Caco-2 (cell line): ENCODE results near the gene TULP1. TPM values are rescaled to one million over a fixed set of nuclear protein-coding genes. Genes with fewer than 3 reads are reported as not detected.

ENCODE experiments used
- BruUV-seq: library from RNA; stranded (reverse); fragments of 400-500 nt; replicated peaks from 2 replicates; lab custom pipeline; 2021; lab: Mats Ljungman, UMichigan
- CTCF ChIA-PET: fragments of 300-600 bp; sonication (Branson Sonifier 250); formaldehyde crosslinking; loops from one replicate; lab custom pipeline; 2022; ENCODE audit warnings: antibody characterized with exemption; lab: Charles Lee
- POLR2A ChIA-PET: fragments of 300-600 bp; sonication (Branson Sonifier 250); formaldehyde crosslinking; loops from one replicate; lab custom pipeline; 2022; ENCODE audit warnings: antibody characterized with exemption; lab: Charles Lee
- DNase-seq, 2 experiments: peaks; one replicate each; pipeline versions ENCODE4 v3.0.0 to v3.0.0-alpha.2; 2020 to 2022
- H3K27me3 ChIP-seq: replicated peaks from 2 replicates; pipeline ENCODE4 v1.6.0; 2011; ENCODE audit warnings: low read length; ENCODE audit not compliant: control insufficient read depth, insufficient read depth
- H3K36me3 ChIP-seq: 2 replicates; pipeline ENCODE4 v1.5.1; 2011; ENCODE audit warnings: low read length; ENCODE audit not compliant: control insufficient read depth, insufficient read depth
- H3K4me1 ChIP-seq: fragments of 250-450 bp; sonication (Bioruptor Pico); 2 replicates; pipeline ENCODE4 v1.5.1; 2020; ENCODE audit warnings: mild to moderate bottlenecking
- H3K4me3 ChIP-seq: 2 replicates; pipeline ENCODE4 v1.5.1; 2011; ENCODE audit warnings: low read depth, mild to moderate bottlenecking, control low read depth, low read length
- H3K9me3 ChIP-seq: fragments of 250-450 bp; sonication (Bioruptor Pico); 2 replicates; pipeline ENCODE4 v1.5.1; 2020; ENCODE audit warnings: mild to moderate bottlenecking, moderate library complexity
- H3K27ac Mint-ChIP-seq: one replicate; pipeline ENCODE4 v1.8.0; 2022; ENCODE audit warnings: mixed read lengths; ENCODE audit not compliant: unreplicated experiment
- H3K27me3 Mint-ChIP-seq: one replicate; pipeline ENCODE4 v1.8.0; 2022; ENCODE audit warnings: mixed read lengths; ENCODE audit not compliant: insufficient read depth, unreplicated experiment
- H3K36me3 Mint-ChIP-seq: one replicate; pipeline ENCODE4 v1.8.0; 2022; ENCODE audit warnings: mild to moderate bottlenecking, mixed read lengths; ENCODE audit not compliant: insufficient read depth, unreplicated experiment
- H3K4me1 Mint-ChIP-seq: one replicate; pipeline ENCODE4 v1.8.0; 2022; ENCODE audit warnings: low read depth, mixed read lengths; ENCODE audit not compliant: unreplicated experiment
- H3K4me3 Mint-ChIP-seq: one replicate; pipeline ENCODE4 v1.8.0; 2022; ENCODE audit warnings: mild to moderate bottlenecking, moderate library complexity, mixed read lengths; ENCODE audit not compliant: unreplicated experiment
- H3K9me3 Mint-ChIP-seq: one replicate; pipeline ENCODE4 v1.8.0; 2022; ENCODE audit warnings: mixed read lengths; ENCODE audit not compliant: unreplicated experiment
- intact Hi-C: fragments of 100-400 bp; cut with micrococcal nuclease; formaldehyde crosslinking; loops from one replicate; pipeline ENCODE4 v1.10.0; 2022; ENCODE audit not compliant: unreplicated experiment
- total RNA-seq: library from RNA; stranded (reverse); gene quantifications from 2 replicates; pipeline ENCODE4 v1.2.3, GENCODE V29; 2022
- TF ChIP-seq, protein P1 (sequence below), 2 experiments: fragments of 200-600 bp in 1 of 2; IDR thresholded peaks; 1 replicate in 1 of 2; 2 replicates in 1 of 2; pipeline versions ENCODE4 v1.5.1 to v1.8.0; 2011 to 2022; ENCODE audit warnings: antibody characterized with exemption in 1 of 2, control low read depth in 1 of 2, inconsistent platforms in 1 of 2, low read depth in 1 of 2, low read length in 1 of 2, mild to moderate bottlenecking in 1 of 2, moderate library complexity in 1 of 2; ENCODE audit not compliant: insufficient read depth in 1 of 2, severe bottlenecking in 1 of 2, unreplicated experiment in 1 of 2

Gene TULP1
- total RNA-seq, 1 experiment from 2014 or later: not detected

DNA sequence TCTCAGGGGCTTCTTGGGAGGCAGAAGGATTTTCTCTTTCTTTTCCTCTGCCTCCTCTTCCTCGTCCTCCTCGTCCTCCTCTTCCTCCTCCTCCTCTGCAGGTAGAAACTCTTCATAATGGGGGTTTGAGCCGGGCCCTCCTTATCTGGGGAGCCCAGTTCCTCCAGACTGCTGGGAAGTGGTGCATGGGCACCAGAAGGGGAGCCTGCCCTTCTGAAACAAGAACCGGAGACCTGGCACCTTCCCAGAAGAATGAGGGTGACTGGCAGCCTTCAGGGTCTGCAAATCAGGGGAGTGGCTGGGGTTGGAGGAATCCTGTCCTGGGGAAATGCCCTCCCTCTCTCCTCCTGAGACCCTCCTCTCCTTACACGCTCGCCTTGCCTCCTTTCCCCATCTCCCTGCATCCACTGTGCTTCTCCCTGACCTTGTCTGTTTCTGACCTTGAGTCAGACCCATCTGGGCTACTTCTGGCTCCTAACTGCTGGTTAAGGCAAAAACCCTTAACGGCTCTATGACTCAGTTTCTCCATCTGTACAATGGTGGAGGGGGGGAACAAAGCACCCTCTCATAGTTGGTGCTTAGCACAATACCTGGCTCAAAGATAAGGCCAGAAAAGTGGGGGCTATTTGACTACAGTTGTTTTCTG is 1.7 kb downstream of the TULP1 start:
- Histone ChIP-seq H3K9me3 (no peaks in the 10 kb centered on the region), H3K36me3 (no peaks in the 10 kb centered on the region), H3K27me3 (no peaks in the 10 kb centered on the region), H3K4me1 (no peaks in the 10 kb centered on the region), H3K4me3 (no peak overlapping the region)
- TF ChIP-seq, protein P1, sequence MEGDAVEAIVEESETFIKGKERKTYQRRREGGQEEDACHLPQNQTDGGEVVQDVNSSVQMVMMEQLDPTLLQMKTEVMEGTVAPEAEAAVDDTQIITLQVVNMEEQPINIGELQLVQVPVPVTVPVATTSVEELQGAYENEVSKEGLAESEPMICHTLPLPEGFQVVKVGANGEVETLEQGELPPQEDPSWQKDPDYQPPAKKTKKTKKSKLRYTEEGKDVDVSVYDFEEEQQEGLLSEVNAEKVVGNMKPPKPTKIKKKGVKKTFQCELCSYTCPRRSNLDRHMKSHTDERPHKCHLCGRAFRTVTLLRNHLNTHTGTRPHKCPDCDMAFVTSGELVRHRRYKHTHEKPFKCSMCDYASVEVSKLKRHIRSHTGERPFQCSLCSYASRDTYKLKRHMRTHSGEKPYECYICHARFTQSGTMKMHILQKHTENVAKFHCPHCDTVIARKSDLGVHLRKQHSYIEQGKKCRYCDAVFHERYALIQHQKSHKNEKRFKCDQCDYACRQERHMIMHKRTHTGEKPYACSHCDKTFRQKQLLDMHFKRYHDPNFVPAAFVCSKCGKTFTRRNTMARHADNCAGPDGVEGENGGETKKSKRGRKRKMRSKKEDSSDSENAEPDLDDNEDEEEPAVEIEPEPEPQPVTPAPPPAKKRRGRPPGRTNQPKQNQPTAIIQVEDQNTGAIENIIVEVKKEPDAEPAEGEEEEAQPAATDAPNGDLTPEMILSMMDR (IDR thresholded peaks at IDR 0.05; ENCODE audit: insufficient read depth in 1 of 2, low read depth in 1 of 2, low read length in 1 of 2, severe bottlenecking in 1 of 2, unreplicated experiment in 1 of 2): no peak
- Mint-ChIP-seq H3K4me3 (no peak overlapping the region), H3K27me3 (no peaks in the 10 kb centered on the region), H3K4me1 (peaks cover 5% of the 10 kb centered on the region), H3K9me3 (no peaks in the 10 kb centered on the region), H3K36me3 (peaks cover 5% of the 10 kb centered on the region), H3K27ac (no peak overlapping the region)
- DNase-seq: no peak
- BruUV-seq: no TSS peak
- intact Hi-C loops: no loop called here
- POLR2A ChIA-PET: no interaction called here
- CTCF ChIA-PET: no interaction called here

- H3K27me3 ChIP-seq: no peaks in the 10 kb centered on the region
- H3K36me3 Mint-ChIP-seq: peaks cover 5% of the 10 kb centered on the region
- H3K4me3 Mint-ChIP-seq: no peak overlapping the region
- no peak overlapping the region for H3K27ac Mint-ChIP-seq
- no TSS peak for BruUV-seq
- no peak overlapping the region for H3K4me3 ChIP-seq
- TF ChIP-seq, protein P1 (IDR thresholded peaks at IDR 0.05; ENCODE audit: insufficient read depth in 1 of 2, low read depth in 1 of 2, low read length in 1 of 2, severe bottlenecking in 1 of 2, unreplicated experiment in 1 of 2): no peak
- intact Hi-C loops: no loop called here
- CTCF ChIA-PET: no interaction called here
- DNase-seq: no peak
- POLR2A ChIA-PET: no interaction called here
- no peaks in the 10 kb centered on the region for H3K27me3 Mint-ChIP-seq
- H3K4me1 Mint-ChIP-seq: peaks cover 5% of the 10 kb centered on the region
- no peaks in the 10 kb centered on the region for H3K9me3 ChIP-seq
- no peaks in the 10 kb centered on the region for H3K4me1 ChIP-seq
- no peaks in the 10 kb centered on the region for H3K36me3 ChIP-seq
- no peaks in the 10 kb centered on the region for H3K9me3 Mint-ChIP-seq
These were observed 4.2 kb downstream of the TULP1 start for GRCh38 chr6:35508542-35508941.

DNA sequence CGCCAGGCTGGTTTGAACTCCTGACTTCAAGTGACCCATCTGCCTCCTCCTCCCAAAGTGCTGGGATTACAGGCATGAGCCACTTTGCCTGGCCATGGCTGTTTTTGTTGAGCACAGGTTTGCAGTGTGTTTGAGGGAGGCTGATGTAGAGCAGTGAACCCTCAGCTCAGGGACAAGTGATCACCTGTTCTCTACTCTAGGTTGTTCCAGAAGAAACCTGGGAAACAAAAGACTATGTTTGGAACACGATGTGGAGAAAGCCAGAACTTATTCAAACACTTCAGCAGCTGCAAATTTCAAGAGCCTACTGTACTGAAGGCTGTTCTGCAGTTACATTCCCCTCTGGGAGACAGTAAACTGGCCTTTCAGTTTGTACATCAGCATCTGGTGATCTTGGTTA is 4.7 kb downstream of the TULP1 start:
- peaks cover 5% of the 10 kb centered on the region for H3K36me3 Mint-ChIP-seq
- no peaks in the 10 kb centered on the region for H3K4me1 ChIP-seq
- intact Hi-C loops: no loop called here
- no peaks in the 10 kb centered on the region for H3K9me3 ChIP-seq
- ChIA-PET POLR2A (no interaction called here), CTCF (interaction anchor here (1.4 kb wide), 1 partner anchor 13 kb away, joined by 3 read pairs; no protein-coding TSS in a partner anchor)
- H3K27ac Mint-ChIP-seq: no peak overlapping the region
- H3K4me3 ChIP-seq: no peak overlapping the region
- H3K4me3 Mint-ChIP-seq: no peak overlapping the region
- no peak for DNase-seq
- H3K27me3 Mint-ChIP-seq: no peaks in the 10 kb centered on the region
- no peaks in the 10 kb centered on the region for H3K9me3 Mint-ChIP-seq
- TF ChIP-seq, protein P1 (IDR thresholded peaks at IDR 0.05; ENCODE audit: insufficient read depth in 1 of 2, low read depth in 1 of 2, low read length in 1 of 2, severe bottlenecking in 1 of 2, unreplicated experiment in 1 of 2): no peak
- BruUV-seq: no TSS peak
- peaks cover 5% of the 10 kb centered on the region for H3K4me1 Mint-ChIP-seq
- H3K36me3 ChIP-seq: no peaks in the 10 kb centered on the region
- no peaks in the 10 kb centered on the region for H3K27me3 ChIP-seq
